GM12801 (cell line): ENCODE results near the gene ADAD2.

ENCODE experiments used
- CTCF ChIP-seq: IDR thresholded peaks from one replicate; pipeline ENCODE4 v1.5.1; 2011; ENCODE audit warnings: control low read depth; ENCODE audit not compliant: insufficient read length; ENCODE audit errors: extremely low read depth

ADAD2 gene

GRCh38 chr16:84155226-84155625 is 35.7 kb upstream of the ADAD2 start:
- no peak for TF ChIP-seq CTCF

GRCh38 chr16:84155771-84156170 is 35.2 kb upstream of the ADAD2 start:
- TF ChIP-seq CTCF = no peak

- no peak for TF ChIP-seq CTCF
Measured at GRCh38 chr16:84156342-84156784, 34.6 kb upstream of the ADAD2 start.

GRCh38 chr16:84159007-84159406 is 31.9 kb upstream of the ADAD2 start:
- TF ChIP-seq CTCF = no peak

- no peak for TF ChIP-seq CTCF
Measured at GRCh38 chr16:84159800-84160199, 31.2 kb upstream of the ADAD2 start.

GRCh38 chr16:84161037-84161436 is 29.9 kb upstream of the ADAD2 start:
- TF ChIP-seq CTCF = no peak

GRCh38 chr16:84161801-84162200 is 29.2 kb upstream of the ADAD2 start:
- no peak for TF ChIP-seq CTCF

- no peak for TF ChIP-seq CTCF
Measured at GRCh38 chr16:84165746-84166145, 25.2 kb upstream of the ADAD2 start.
